HL-60 (cell line): Measurements from ENCODE around the gene POU4F1.

Experiments used
- DNase-seq, 2 experiments: peaks; one replicate each; pipeline ENCODE4 v3.0.0-alpha.2; 2010 to 2020; ENCODE audit warnings: low read depth in 1 of 2, low spot score in 1 of 2
- H3K27ac ChIP-seq: fragments of 250-450 bp; sonication (Bioruptor Pico); replicated peaks from 2 replicates; pipeline ENCODE4 v1.5.1; 2020; ENCODE audit warnings: mild to moderate bottlenecking, moderate library complexity
- H3K27me3 ChIP-seq: fragments of 250-450 bp; sonication (Bioruptor Pico); 2 replicates; pipeline ENCODE4 v1.5.1; 2021; ENCODE audit warnings: mild to moderate bottlenecking, moderate library complexity; ENCODE audit not compliant: insufficient read depth, poor library complexity, severe bottlenecking
- H3K4me3 ChIP-seq: replicated peaks from 2 replicates; pipeline ENCODE4 v1.5.1; 2011; ENCODE audit warnings: mild to moderate bottlenecking, control low read depth, low read length; ENCODE audit not compliant: insufficient read depth
- GABPA ChIP-seq: IDR thresholded peaks from 2 replicates; pipeline ENCODE4 v1.6.1; 2012; ENCODE audit warnings: low read depth
- POLR2AphosphoS5 ChIP-seq: IDR thresholded peaks from 2 replicates; pipeline ENCODE4 v1.6.1; 2012; ENCODE audit warnings: low read depth
- SPI1 ChIP-seq: IDR thresholded peaks from 2 replicates; pipeline ENCODE4 v1.6.1; 2012; ENCODE audit warnings: low read depth, mild to moderate bottlenecking, borderline replicate concordance
- TF ChIP-seq, protein P1 (sequence below): IDR thresholded peaks from 2 replicates; pipeline ENCODE4 v1.6.1; 2012; ENCODE audit warnings: low read depth; ENCODE audit not compliant: insufficient replicate concordance
- TF ChIP-seq, protein P2 (sequence below): IDR thresholded peaks from one replicate; pipeline ENCODE4 v1.5.1; 2011; ENCODE audit warnings: low read length, control low read depth, inconsistent platforms; ENCODE audit not compliant: insufficient read depth

The POU4F1 gene

DNA sequence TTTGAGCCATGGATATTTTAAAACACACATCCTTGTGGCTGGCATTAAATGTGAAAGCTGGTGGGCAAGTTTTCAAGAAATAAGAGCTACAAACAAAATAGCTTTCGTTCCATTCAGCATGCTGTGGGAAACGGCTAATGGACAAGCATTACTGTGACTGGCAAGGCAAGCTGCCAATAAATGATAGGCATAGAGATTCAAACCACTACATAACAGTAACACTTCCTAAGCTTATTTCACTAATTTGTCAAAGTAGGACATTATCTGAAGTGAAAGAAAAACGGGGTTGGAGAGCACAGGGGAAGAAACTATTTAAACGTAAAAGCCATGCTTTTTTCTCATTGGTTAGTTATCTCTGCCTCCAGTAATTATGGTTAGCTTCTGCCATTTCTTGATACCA lies 29.6 kb upstream of the POU4F1 start:
- DNase-seq, result no peak
- Histone ChIP-seq H3K27me3 (no peaks in the 10 kb centered on the region), H3K4me3 (no peak overlapping the region), H3K27ac (no peak overlapping the region)
- TF ChIP-seq POLR2AphosphoS5 (no peak), SPI1 (no peak), GABPA (no peak)
- TF ChIP-seq, protein P1, sequence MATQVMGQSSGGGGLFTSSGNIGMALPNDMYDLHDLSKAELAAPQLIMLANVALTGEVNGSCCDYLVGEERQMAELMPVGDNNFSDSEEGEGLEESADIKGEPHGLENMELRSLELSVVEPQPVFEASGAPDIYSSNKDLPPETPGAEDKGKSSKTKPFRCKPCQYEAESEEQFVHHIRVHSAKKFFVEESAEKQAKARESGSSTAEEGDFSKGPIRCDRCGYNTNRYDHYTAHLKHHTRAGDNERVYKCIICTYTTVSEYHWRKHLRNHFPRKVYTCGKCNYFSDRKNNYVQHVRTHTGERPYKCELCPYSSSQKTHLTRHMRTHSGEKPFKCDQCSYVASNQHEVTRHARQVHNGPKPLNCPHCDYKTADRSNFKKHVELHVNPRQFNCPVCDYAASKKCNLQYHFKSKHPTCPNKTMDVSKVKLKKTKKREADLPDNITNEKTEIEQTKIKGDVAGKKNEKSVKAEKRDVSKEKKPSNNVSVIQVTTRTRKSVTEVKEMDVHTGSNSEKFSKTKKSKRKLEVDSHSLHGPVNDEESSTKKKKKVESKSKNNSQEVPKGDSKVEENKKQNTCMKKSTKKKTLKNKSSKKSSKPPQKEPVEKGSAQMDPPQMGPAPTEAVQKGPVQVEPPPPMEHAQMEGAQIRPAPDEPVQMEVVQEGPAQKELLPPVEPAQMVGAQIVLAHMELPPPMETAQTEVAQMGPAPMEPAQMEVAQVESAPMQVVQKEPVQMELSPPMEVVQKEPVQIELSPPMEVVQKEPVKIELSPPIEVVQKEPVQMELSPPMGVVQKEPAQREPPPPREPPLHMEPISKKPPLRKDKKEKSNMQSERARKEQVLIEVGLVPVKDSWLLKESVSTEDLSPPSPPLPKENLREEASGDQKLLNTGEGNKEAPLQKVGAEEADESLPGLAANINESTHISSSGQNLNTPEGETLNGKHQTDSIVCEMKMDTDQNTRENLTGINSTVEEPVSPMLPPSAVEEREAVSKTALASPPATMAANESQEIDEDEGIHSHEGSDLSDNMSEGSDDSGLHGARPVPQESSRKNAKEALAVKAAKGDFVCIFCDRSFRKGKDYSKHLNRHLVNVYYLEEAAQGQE, result no peak
- TF ChIP-seq, protein P2, sequence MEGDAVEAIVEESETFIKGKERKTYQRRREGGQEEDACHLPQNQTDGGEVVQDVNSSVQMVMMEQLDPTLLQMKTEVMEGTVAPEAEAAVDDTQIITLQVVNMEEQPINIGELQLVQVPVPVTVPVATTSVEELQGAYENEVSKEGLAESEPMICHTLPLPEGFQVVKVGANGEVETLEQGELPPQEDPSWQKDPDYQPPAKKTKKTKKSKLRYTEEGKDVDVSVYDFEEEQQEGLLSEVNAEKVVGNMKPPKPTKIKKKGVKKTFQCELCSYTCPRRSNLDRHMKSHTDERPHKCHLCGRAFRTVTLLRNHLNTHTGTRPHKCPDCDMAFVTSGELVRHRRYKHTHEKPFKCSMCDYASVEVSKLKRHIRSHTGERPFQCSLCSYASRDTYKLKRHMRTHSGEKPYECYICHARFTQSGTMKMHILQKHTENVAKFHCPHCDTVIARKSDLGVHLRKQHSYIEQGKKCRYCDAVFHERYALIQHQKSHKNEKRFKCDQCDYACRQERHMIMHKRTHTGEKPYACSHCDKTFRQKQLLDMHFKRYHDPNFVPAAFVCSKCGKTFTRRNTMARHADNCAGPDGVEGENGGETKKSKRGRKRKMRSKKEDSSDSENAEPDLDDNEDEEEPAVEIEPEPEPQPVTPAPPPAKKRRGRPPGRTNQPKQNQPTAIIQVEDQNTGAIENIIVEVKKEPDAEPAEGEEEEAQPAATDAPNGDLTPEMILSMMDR, result no peak

DNA sequence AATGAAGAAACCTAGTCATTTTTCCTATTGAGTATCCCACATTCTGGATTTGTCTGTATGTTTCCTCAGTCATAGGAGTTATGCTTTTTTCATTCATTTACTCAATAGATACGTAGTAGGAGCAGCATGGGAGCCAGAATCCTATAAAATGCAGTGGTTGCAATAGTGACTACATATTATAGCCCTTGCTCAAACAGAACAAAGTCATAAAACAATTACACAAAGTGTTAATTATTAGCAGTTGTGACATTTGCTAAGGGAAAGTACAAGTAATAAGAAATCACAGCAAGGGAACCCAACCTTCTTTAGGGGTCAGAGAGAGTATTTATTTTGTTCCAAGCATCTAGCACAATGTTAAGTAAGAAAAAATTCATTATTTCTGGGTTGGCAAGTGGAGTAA lies 27.7 kb upstream of the POU4F1 start:
- no peak overlapping the region for H3K27ac ChIP-seq
- no peak for DNase-seq
- H3K27me3 ChIP-seq, result no peaks in the 10 kb centered on the region
- TF ChIP-seq, protein P2, result no peak
- TF ChIP-seq, protein P1, result no peak
- TF ChIP-seq SPI1 (no peak), POLR2AphosphoS5 (no peak), GABPA (no peak)
- no peak overlapping the region for H3K4me3 ChIP-seq

DNA sequence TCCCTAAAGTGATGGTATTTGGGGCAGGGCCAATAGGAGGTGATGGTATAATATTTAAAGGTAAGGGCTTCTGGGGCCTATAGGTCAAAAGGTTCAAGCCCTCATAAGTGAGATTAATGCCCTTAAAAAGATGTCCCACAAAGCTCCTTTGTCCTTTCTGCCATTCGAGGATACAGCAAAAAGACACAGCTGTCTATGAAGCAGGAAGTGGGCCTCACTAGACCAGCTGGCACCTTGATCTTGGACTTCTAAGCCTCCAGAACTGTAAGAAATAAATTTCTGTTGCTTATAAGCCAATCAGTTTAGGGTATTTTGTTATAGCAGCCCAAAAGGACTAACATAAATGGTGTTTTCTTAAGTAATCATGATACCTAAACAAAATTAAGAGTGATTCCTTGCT lies 27.2 kb upstream of the POU4F1 start:
- H3K4me3 ChIP-seq, result no peak overlapping the region
- no peak overlapping the region for H3K27ac ChIP-seq
- TF ChIP-seq SPI1 (no peak), GABPA (no peak), POLR2AphosphoS5 (no peak)
- TF ChIP-seq, protein P1, result no peak
- TF ChIP-seq, protein P2, result no peak
- H3K27me3 ChIP-seq, result no peaks in the 10 kb centered on the region
- DNase-seq, result no peak
